ENCODE measurements around the gene FGF11. TPM values are rescaled to one million over a fixed set of nuclear protein-coding genes. Genes with fewer than 3 reads are reported as not detected.

FGF11 gene
- polyA plus RNA-seq, 2 of the 4 experiments (the other 2 are of a cell fraction) = 1.4 to 1.8 TPM

DNA sequence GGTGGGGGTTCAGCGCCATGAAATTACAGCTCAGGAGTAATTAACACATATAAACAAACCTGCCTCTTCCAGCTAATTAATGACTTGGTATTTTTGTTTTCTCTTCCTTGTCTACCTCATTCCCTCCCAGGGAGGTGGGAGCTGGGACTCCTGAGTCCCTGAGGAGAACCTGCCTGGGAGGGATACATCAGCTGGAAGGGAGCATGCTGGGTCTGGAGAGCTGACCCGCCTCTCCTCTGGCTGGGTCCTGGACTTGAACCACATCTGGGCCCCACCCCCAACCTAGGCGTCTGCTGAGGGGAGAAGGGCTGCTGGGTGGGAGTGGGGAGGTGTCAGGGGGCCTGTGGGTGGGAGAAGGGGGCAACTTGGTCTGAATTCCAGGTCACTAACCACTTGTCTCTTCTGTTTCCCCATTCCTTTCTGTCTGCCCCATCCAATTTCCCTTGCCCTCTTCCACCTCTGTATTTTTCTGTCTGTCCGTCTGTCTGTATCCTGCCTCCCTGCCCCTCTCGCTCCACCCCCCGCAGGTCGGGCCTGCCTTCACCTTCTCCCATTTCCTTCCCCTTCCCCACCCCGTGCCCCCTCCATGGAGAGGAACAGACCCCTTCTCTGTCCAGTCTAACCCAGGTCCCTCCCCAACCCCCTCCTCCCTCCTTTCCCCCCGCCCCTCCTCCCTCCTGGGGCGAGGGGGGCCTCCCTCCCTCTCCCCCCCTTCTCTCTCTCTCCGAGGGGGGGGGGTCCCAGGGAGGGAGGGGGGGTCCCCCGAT, 31.6 kb upstream of the FGF11 start, which contains the start of gene NLGN2:
NLGN2 (plus strand) TSS at position 361 of the 767 bp plus-strand sequence. CDS start 411 bp downstream, outside the sequence.
- ChIA-PET POLR2A (no interaction called here), CTCF (interaction anchor here (0.9 to 2.5 kb wide), 7 partner anchors 9 to 154 kb away, joined by 3 to 12 read pairs (median 4); partner anchors contain the start of gene SENP3)
- H3K27ac ChIP-seq = no peak within 1 kb of the TSS
- no peak within 1 kb of the TSS for H3K4me2 ChIP-seq
- TF ChIP-seq CEBPB (IDR thresholded peaks at IDR 0.05) (no peak), SREBF2 (IDR thresholded peaks at IDR 0.05) (no peak), JUNB (IDR thresholded peaks at IDR 0.05) (no peak), CBX8 (IDR thresholded peaks at IDR 0.05) (no peak), HOXB5 (CRISPR knock-in tag; IDR thresholded peaks at IDR 0.05) (no peak), ELK1 (IDR thresholded peaks at IDR 0.05; ENCODE audit: low read depth, low read length) (no peak), CBX2 (IDR thresholded peaks at IDR 0.05; ENCODE audit: borderline replicate concordance, low read depth) (no peak), JUN (IDR thresholded peaks at IDR 0.05) (no peak), FOSL2 (IDR thresholded peaks at IDR 0.05) (no peak), FOSL2 (CRISPR knock-in tag; IDR thresholded peaks at IDR 0.05) (no peak), CHD4 (IDR thresholded peaks at IDR 0.05; ENCODE audit: borderline replicate concordance) (no peak), USF2 (IDR thresholded peaks at IDR 0.05) (no peak), SMC3 (IDR thresholded peaks at IDR 0.05) (no peak), MAX (IDR thresholded peaks at IDR 0.05) (no peak), KDM5A (IDR thresholded peaks at IDR 0.05) (no peak)
- TF ChIP-seq, protein P1, sequence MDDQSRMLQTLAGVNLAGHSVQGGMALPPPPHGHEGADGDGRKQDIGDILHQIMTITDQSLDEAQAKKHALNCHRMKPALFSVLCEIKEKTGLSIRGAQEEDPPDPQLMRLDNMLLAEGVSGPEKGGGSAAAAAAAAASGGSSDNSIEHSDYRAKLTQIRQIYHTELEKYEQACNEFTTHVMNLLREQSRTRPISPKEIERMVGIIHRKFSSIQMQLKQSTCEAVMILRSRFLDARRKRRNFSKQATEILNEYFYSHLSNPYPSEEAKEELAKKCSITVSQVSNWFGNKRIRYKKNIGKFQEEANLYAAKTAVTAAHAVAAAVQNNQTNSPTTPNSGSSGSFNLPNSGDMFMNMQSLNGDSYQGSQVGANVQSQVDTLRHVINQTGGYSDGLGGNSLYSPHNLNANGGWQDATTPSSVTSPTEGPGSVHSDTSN (IDR thresholded peaks at IDR 0.05) = no peak
- TF ChIP-seq, protein P2, sequence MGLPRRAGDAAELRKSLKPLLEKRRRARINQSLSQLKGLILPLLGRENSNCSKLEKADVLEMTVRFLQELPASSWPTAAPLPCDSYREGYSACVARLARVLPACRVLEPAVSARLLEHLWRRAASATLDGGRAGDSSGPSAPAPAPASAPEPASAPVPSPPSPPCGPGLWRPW (IDR thresholded peaks at IDR 0.05) = no peak
- TF ChIP-seq, protein P3, sequence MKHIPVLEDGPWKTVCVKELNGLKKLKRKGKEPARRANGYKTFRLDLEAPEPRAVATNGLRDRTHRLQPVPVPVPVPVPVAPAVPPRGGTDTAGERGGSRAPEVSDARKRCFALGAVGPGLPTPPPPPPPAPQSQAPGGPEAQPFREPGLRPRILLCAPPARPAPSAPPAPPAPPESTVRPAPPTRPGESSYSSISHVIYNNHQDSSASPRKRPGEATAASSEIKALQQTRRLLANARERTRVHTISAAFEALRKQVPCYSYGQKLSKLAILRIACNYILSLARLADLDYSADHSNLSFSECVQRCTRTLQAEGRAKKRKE (CRISPR knock-in tag; IDR thresholded peaks at IDR 0.05; ENCODE audit: low read depth) = no peak
- WGBS (ENCODE audit: missing lambda C conversion rate) = 73% methylated on average over 7 of the region's 12 CpGs
- FAIRE-seq (no peak), DNase-seq (ENCODE audit: low read depth in 1 of 2, low spot score in 1 of 2) (no peak), ATAC-seq (no peak)
- no peaks in the 10 kb centered on the region for H3K9me3 ChIP-seq
- H3K4me1 ChIP-seq = peaks cover 16% of the 10 kb centered on the region
- H3K4me3 ChIP-seq = no peak within 1 kb of the TSS

DNA sequence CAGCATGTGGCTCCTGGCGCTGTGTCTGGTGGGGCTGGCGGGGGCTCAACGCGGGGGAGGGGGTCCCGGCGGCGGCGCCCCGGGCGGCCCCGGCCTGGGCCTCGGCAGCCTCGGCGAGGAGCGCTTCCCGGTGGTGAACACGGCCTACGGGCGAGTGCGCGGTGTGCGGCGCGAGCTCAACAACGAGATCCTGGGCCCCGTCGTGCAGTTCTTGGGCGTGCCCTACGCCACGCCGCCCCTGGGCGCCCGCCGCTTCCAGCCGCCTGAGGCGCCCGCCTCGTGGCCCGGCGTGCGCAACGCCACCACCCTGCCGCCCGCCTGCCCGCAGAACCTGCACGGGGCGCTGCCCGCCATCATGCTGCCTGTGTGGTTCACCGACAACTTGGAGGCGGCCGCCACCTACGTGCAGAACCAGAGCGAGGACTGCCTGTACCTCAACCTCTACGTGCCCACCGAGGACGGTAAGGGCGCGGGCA, 31.0 kb upstream of the FGF11 start:
- POLR2A ChIA-PET = no interaction called here
- H3K9me3 ChIP-seq = no peaks in the 10 kb centered on the region
- FAIRE-seq = no peak
- H3K4me2 ChIP-seq = no peak overlapping the region
- ATAC-seq = no peak
- DNase-seq (ENCODE audit: low read depth in 1 of 2, low spot score in 1 of 2) = no peak
- H3K4me3 ChIP-seq = no peak overlapping the region
- no peak for TF ChIP-seq SREBF2 (IDR thresholded peaks at IDR 0.05)
- no peak for TF ChIP-seq SMC3 (IDR thresholded peaks at IDR 0.05)
- TF ChIP-seq EP300 (IDR thresholded peaks at IDR 0.05) = no peak
- no peak for TF ChIP-seq MAFK (IDR thresholded peaks at IDR 0.05; ENCODE audit: partially characterized antibody)
- TF ChIP-seq, protein P1 (IDR thresholded peaks at IDR 0.05) = no peak
- TF ChIP-seq ZSCAN20 (CRISPR knock-in tag; IDR thresholded peaks at IDR 0.05) = no peak
- no peak for TF ChIP-seq KDM5A (IDR thresholded peaks at IDR 0.05)
- TF ChIP-seq CBX2 (IDR thresholded peaks at IDR 0.05; ENCODE audit: borderline replicate concordance, low read depth) = no peak
- TF ChIP-seq HOXA7 (CRISPR knock-in tag; IDR thresholded peaks at IDR 0.05) = no peak
- TF ChIP-seq EHMT2 (IDR thresholded peaks at IDR 0.05; ENCODE audit: low read depth) = no peak
- TF ChIP-seq RFX5 (IDR thresholded peaks at IDR 0.05) = no peak
- TF ChIP-seq CBX8 (IDR thresholded peaks at IDR 0.05) = no peak
- TF ChIP-seq ELK1 (IDR thresholded peaks at IDR 0.05; ENCODE audit: low read depth, low read length) = no peak
- TF ChIP-seq POLR2A (IDR thresholded peaks at IDR 0.05; ENCODE audit: low read length) = no peak
- TF ChIP-seq KDM1A (IDR thresholded peaks at IDR 0.05; ENCODE audit: low read depth) = no peak
- TF ChIP-seq ZFP36 (IDR thresholded peaks at IDR 0.05; ENCODE audit: borderline replicate concordance, partially characterized antibody) = no peak
- TF ChIP-seq RNF2 (IDR thresholded peaks at IDR 0.05; ENCODE audit: borderline replicate concordance, low read depth) = no peak
- TF ChIP-seq FOSL2 (IDR thresholded peaks at IDR 0.05) = no peak
- no peak for TF ChIP-seq FOSL2 (CRISPR knock-in tag; IDR thresholded peaks at IDR 0.05)
- TF ChIP-seq CHD4 (IDR thresholded peaks at IDR 0.05; ENCODE audit: borderline replicate concordance) = no peak
- TF ChIP-seq PHF8 (IDR thresholded peaks at IDR 0.05; ENCODE audit: borderline replicate concordance, low read depth) = no peak
- CTCF ChIA-PET = interaction anchor here (0.7 to 3.4 kb wide), 9 partner anchors 12 to 152 kb away, joined by 3 to 20 read pairs (median 4); partner anchors contain the start of gene SPEM1
- no peak overlapping the region for H3K27ac ChIP-seq
- H3K4me1 ChIP-seq = peaks cover 11% of the 10 kb centered on the region
- WGBS (ENCODE audit: missing lambda C conversion rate) = 92% methylated on average over 33 of the region's 58 CpGs
